HEK293 (cell line): ENCODE results near the gene C9orf78.

ENCODE experiments used
- CTCF ChIA-PET: fragments of 350-600 bp; formaldehyde crosslinking; extraction: SDS; loops from one replicate; lab custom pipeline; 2021; ENCODE audit warnings: antibody characterized with exemption; lab: Yijun Ruan, JAX
- POLR2A ChIA-PET: fragments of 300-600 bp; formaldehyde crosslinking; extraction: SDS; loops from one replicate; lab custom pipeline; 2020; ENCODE audit warnings: antibody characterized with exemption, inconsistent platforms; lab: Yijun Ruan, JAX
- H3K27ac ChIP-seq: fragments of 200-500 bp; sonication (Bioruptor generic); 2 replicates; pipeline ENCODE4 v1.5.1; 2014; ENCODE audit warnings: low read depth, low read length, control low read depth, inconsistent platforms; ENCODE audit errors: extremely low read depth
- H3K36me3 ChIP-seq, 2 experiments: fragments of 200-500 bp in 1 of 2; sonication (Bioruptor generic) in 1 of 2; 1 replicate in 1 of 2; 2 replicates in 1 of 2; pipeline ENCODE4 v1.5.1; 2014 to 2017; ENCODE audit warnings: inconsistent platforms in 2 of 2, low read length in 2 of 2; ENCODE audit not compliant: control insufficient read depth in 2 of 2, insufficient read depth in 1 of 2
- H3K4me1 ChIP-seq: fragments of 200-500 bp; sonication (Bioruptor generic); 2 replicates; pipeline ENCODE4 v1.5.1; 2014; ENCODE audit warnings: mild to moderate bottlenecking, low read length, inconsistent platforms; ENCODE audit not compliant: control insufficient read depth, insufficient read depth
- H3K4me3 ChIP-seq: 2 replicates; pipeline ENCODE4 v1.5.1; 2011; ENCODE audit warnings: low read depth, mild to moderate bottlenecking, control low read depth, low read length, moderate library complexity
- H3K9me3 ChIP-seq: fragments of 200-500 bp; sonication (Bioruptor generic); 2 replicates; pipeline ENCODE4 v1.5.1; 2014; ENCODE audit warnings: low read depth, low read length, inconsistent platforms; ENCODE audit not compliant: control insufficient read depth, insufficient read depth
- CTCF ChIP-seq: fragments of 450-650 bp; formaldehyde crosslinking; IDR thresholded peaks from 2 replicates; pipeline ENCODE4 v1.5.1; 2016; ENCODE audit warnings: missing biosample characterization, missing genetic modification characterization
- FEZF1 ChIP-seq: fragments of 450-650 bp; formaldehyde crosslinking; IDR thresholded peaks from 2 replicates; pipeline ENCODE4 v1.5.1; 2016; ENCODE audit warnings: missing biosample characterization, missing genetic modification characterization
- GFI1B ChIP-seq: fragments of 450-650 bp; formaldehyde crosslinking; IDR thresholded peaks from 2 replicates; pipeline ENCODE4 v1.5.1; 2016; ENCODE audit warnings: missing biosample characterization, missing genetic modification characterization
- KLF1 ChIP-seq: fragments of 450-650 bp; formaldehyde crosslinking; IDR thresholded peaks from 2 replicates; pipeline ENCODE4 v1.5.1; 2016; ENCODE audit warnings: missing biosample characterization, missing genetic modification characterization
- KLF16 ChIP-seq: fragments of 450-650 bp; formaldehyde crosslinking; IDR thresholded peaks from 2 replicates; pipeline ENCODE4 v1.5.1; 2017; ENCODE audit warnings: missing biosample characterization, missing genetic modification characterization
- KLF9 ChIP-seq: fragments of 450-650 bp; formaldehyde crosslinking; IDR thresholded peaks from 2 replicates; pipeline ENCODE4 v1.5.1; 2016; ENCODE audit warnings: missing biosample characterization, missing genetic modification characterization, low read depth
- PRDM4 ChIP-seq: fragments of 450-650 bp; formaldehyde crosslinking; IDR thresholded peaks from 2 replicates; pipeline ENCODE4 v1.5.1; 2017; ENCODE audit warnings: missing biosample characterization, missing genetic modification characterization
- PRDM6 ChIP-seq: fragments of 450-650 bp; formaldehyde crosslinking; IDR thresholded peaks from 2 replicates; pipeline ENCODE4 v1.5.1; 2017; ENCODE audit warnings: missing biosample characterization, missing genetic modification characterization
- REST ChIP-seq: fragments of 450-650 bp; formaldehyde crosslinking; IDR thresholded peaks from 2 replicates; pipeline ENCODE4 v1.5.1; 2016; ENCODE audit warnings: missing biosample characterization, missing genetic modification characterization
- SETDB1 ChIP-seq: IDR thresholded peaks from one replicate; pipeline ENCODE4 v1.6.1; 2017; ENCODE audit warnings: mild to moderate bottlenecking, low read length, moderate library complexity, mixed read lengths; ENCODE audit not compliant: insufficient read length
- ZBTB48 ChIP-seq: fragments of 450-650 bp; formaldehyde crosslinking; IDR thresholded peaks from 2 replicates; pipeline ENCODE4 v1.5.1; 2016; ENCODE audit warnings: missing biosample characterization, missing genetic modification characterization
- ZBTB8A ChIP-seq: fragments of 450-650 bp; formaldehyde crosslinking; IDR thresholded peaks from 2 replicates; pipeline ENCODE4 v1.5.1; 2016; ENCODE audit warnings: missing biosample characterization, missing genetic modification characterization
- ZFP41 ChIP-seq: fragments of 450-650 bp; formaldehyde crosslinking; IDR thresholded peaks from 2 replicates; pipeline ENCODE4 v1.5.1; 2016; ENCODE audit warnings: missing biosample characterization, missing genetic modification characterization, borderline replicate concordance
- ZNF157 ChIP-seq: fragments of 450-650 bp; formaldehyde crosslinking; IDR thresholded peaks from 2 replicates; pipeline ENCODE4 v1.5.1; 2016; ENCODE audit warnings: missing biosample characterization, missing genetic modification characterization
- ZNF169 ChIP-seq: fragments of 450-650 bp; formaldehyde crosslinking; IDR thresholded peaks from 2 replicates; pipeline ENCODE4 v1.5.1; 2016; ENCODE audit warnings: missing biosample characterization, missing genetic modification characterization
- ZNF266 ChIP-seq: fragments of 450-650 bp; formaldehyde crosslinking; IDR thresholded peaks from 2 replicates; pipeline ENCODE4 v1.5.1; 2016; ENCODE audit warnings: missing biosample characterization, missing genetic modification characterization, low read depth
- ZNF280C ChIP-seq: fragments of 450-650 bp; formaldehyde crosslinking; IDR thresholded peaks from 2 replicates; pipeline ENCODE4 v1.5.1; 2016; ENCODE audit warnings: missing biosample characterization, missing genetic modification characterization
- ZNF292 ChIP-seq: fragments of 450-650 bp; formaldehyde crosslinking; IDR thresholded peaks from 2 replicates; pipeline ENCODE4 v1.5.1; 2016; ENCODE audit warnings: low read depth, missing biosample characterization, missing genetic modification characterization, borderline replicate concordance
- ZNF302 ChIP-seq: fragments of 450-650 bp; formaldehyde crosslinking; IDR thresholded peaks from 2 replicates; pipeline ENCODE4 v1.5.1; 2016; ENCODE audit warnings: missing biosample characterization, missing genetic modification characterization, low read depth
- ZNF341 ChIP-seq: fragments of 450-650 bp; formaldehyde crosslinking; IDR thresholded peaks from 2 replicates; pipeline ENCODE4; 2016; ENCODE audit warnings: low read depth, missing biosample characterization, missing genetic modification characterization
- ZNF37A ChIP-seq: fragments of 450-650 bp; IDR thresholded peaks from 2 replicates; pipeline ENCODE4 v1.5.1; 2018; ENCODE audit warnings: missing biosample characterization, missing genetic modification characterization
- ZNF404 ChIP-seq: fragments of 450-650 bp; formaldehyde crosslinking; IDR thresholded peaks from 2 replicates; pipeline ENCODE4 v1.5.1; 2017; ENCODE audit warnings: missing biosample characterization, missing genetic modification characterization
- ZNF571 ChIP-seq: fragments of 450-650 bp; formaldehyde crosslinking; IDR thresholded peaks from 2 replicates; pipeline ENCODE4 v1.5.0; 2017; ENCODE audit warnings: missing biosample characterization, missing genetic modification characterization
- ZNF664 ChIP-seq: fragments of 450-650 bp; formaldehyde crosslinking; IDR thresholded peaks from 2 replicates; pipeline ENCODE4 v1.5.1; 2016; ENCODE audit warnings: missing biosample characterization, missing genetic modification characterization
- ZNF777 ChIP-seq: fragments of 450-650 bp; formaldehyde crosslinking; IDR thresholded peaks from 2 replicates; pipeline ENCODE4 v1.5.1; 2017; ENCODE audit warnings: missing biosample characterization, missing genetic modification characterization, borderline replicate concordance
- ZNF792 ChIP-seq: fragments of 450-650 bp; formaldehyde crosslinking; IDR thresholded peaks from 2 replicates; pipeline ENCODE4 v1.5.1; 2016; ENCODE audit warnings: missing biosample characterization, missing genetic modification characterization
- ZNF843 ChIP-seq: fragments of 450-650 bp; formaldehyde crosslinking; IDR thresholded peaks from 2 replicates; pipeline ENCODE4 v1.5.1; 2016; ENCODE audit warnings: missing biosample characterization, missing genetic modification characterization

C9orf78 gene

GRCh38 chr9:129823935-129824601 lies 11.0 kb downstream of the C9orf78 start, which contains the start of gene TOR1A:
Gene TOR1A, minus strand, starts transcription at chr9:129824136. Its CDS starts 51 bp downstream, at chr9:129824085.
- POLR2A ChIA-PET = interaction anchor here (0.6 to 6.5 kb wide), 6 partner anchors 10 to 1010 kb away, joined by 3 to 36 read pairs (median 8); partner anchors contain the start of genes C9orf78, EXOSC2 and USP20
- CTCF ChIA-PET = no interaction called here
- Histone ChIP-seq H3K36me3 (peaks cover 37 to 48% of the 10 kb centered on the region in 2 experiments; a peak in 2 of 3 replicates), H3K4me1 (no peaks in the 10 kb centered on the region), H3K9me3 (no peaks in the 10 kb centered on the region), H3K4me3 (peak within 1 kb of the TSS; percentile 98), H3K27ac (peak within 1 kb of the TSS; percentile 88)
- TF ChIP-seq REST (tag by site-specific recombination) = no peak
- 0 out of 2 replicates have a peak, but pooled peaks have one; percentile 59 for TF ChIP-seq ZNF792
- TF ChIP-seq ZNF664 = peak; percentile 69; the same call in 1 of the 2 replicates
- TF ChIP-seq ZFP41 (tag by site-specific recombination) = no peak
- TF ChIP-seq ZNF571 = no peak
- TF ChIP-seq ZNF280C = no peak
- no peak for TF ChIP-seq CTCF (tag by site-specific recombination)
- TF ChIP-seq SETDB1 = no peak
- TF ChIP-seq KLF9 (tag by site-specific recombination) = peak; percentile 61
- TF ChIP-seq ZNF777 (tag by site-specific recombination) = no peak
- peak; percentile 64 for TF ChIP-seq KLF1
- peak; percentile 100 for TF ChIP-seq ZBTB8A (tag by site-specific recombination)
- no peak for TF ChIP-seq ZNF169 (tag by site-specific recombination)
- TF ChIP-seq ZNF292 (tag by site-specific recombination) = no peak
- TF ChIP-seq ZBTB48 (tag by site-specific recombination) = no peak
- TF ChIP-seq ZNF843 (tag by site-specific recombination) = peak; percentile 51
- no peak for TF ChIP-seq GFI1B (tag by site-specific recombination)
- no peak for TF ChIP-seq ZNF157
- TF ChIP-seq PRDM6 (tag by site-specific recombination) = no peak
- no peak for TF ChIP-seq ZNF302 (tag by site-specific recombination)
- TF ChIP-seq ZNF341 = no peak
- TF ChIP-seq FEZF1 (tag by site-specific recombination) = no peak
- TF ChIP-seq PRDM4 (tag by site-specific recombination) = peak; percentile 43; the same call in 1 of the 2 replicates
- TF ChIP-seq ZNF37A (tag by site-specific recombination) = no peak
- TF ChIP-seq ZNF404 = no peak
- TF ChIP-seq ZNF266 (tag by site-specific recombination) = no peak
- peak; percentile 73 for TF ChIP-seq KLF16
